ENCODE data around the gene CCDC18. TPM values are rescaled to one million over a fixed set of nuclear protein-coding genes. Genes with fewer than 3 reads are reported as not detected.
A peak's percentile ranks its signal among the peaks of the same experiment; 100 is the strongest.
"Not testable (repeated sequence)": the region's sequence is repeated elsewhere in the genome, so short reads cannot be mapped to it uniquely, and the experiment has no call there.

Gene CCDC18
- polyA plus RNA-seq, 1 experiment, result 4.3 TPM

DNA sequence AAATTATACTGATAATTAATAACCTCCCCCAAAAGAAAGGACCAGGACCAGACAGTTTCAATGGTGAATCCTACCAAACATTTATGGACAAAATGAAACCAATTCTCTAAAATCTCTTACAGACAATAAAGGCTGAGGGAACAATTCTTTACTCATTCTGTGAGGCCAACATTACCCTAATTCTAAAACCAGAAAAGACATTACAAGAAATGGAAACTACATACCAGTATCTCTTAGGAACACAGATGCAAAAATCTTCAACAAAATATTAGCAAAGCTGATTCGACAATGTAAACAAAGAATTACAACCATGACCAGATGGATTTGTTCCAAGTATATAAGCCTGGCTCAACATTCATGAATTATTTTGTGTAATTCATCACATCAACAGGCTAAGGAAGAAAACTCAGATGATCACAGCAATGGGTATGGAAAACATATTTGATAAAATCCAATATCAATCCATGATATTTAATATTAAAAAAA is 8.9 kb upstream of the CCDC18 start:
- DNase-seq (ENCODE audit: low read depth, low spot score), result no peak
- Histone ChIP-seq H3K27me3 (ENCODE audit: control insufficient read depth, insufficient read depth, low read length) (no peaks in the 10 kb centered on the region), H3K9me3 (ENCODE audit: control insufficient read depth, insufficient read depth, low read length) (peaks cover 8% of the 10 kb centered on the region), H3K4me3 (ENCODE audit: low read depth, low read length) (no peak overlapping the region), H3K27ac (ENCODE audit: low read depth, low read length) (no peak overlapping the region)
- ChIA-PET CTCF (no interaction called here), POLR2A (no interaction called here)
- TF ChIP-seq, protein P1, sequence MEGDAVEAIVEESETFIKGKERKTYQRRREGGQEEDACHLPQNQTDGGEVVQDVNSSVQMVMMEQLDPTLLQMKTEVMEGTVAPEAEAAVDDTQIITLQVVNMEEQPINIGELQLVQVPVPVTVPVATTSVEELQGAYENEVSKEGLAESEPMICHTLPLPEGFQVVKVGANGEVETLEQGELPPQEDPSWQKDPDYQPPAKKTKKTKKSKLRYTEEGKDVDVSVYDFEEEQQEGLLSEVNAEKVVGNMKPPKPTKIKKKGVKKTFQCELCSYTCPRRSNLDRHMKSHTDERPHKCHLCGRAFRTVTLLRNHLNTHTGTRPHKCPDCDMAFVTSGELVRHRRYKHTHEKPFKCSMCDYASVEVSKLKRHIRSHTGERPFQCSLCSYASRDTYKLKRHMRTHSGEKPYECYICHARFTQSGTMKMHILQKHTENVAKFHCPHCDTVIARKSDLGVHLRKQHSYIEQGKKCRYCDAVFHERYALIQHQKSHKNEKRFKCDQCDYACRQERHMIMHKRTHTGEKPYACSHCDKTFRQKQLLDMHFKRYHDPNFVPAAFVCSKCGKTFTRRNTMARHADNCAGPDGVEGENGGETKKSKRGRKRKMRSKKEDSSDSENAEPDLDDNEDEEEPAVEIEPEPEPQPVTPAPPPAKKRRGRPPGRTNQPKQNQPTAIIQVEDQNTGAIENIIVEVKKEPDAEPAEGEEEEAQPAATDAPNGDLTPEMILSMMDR (IDR thresholded peaks at IDR 0.05; ENCODE audit: low read depth, low read length), result no peak

DNA sequence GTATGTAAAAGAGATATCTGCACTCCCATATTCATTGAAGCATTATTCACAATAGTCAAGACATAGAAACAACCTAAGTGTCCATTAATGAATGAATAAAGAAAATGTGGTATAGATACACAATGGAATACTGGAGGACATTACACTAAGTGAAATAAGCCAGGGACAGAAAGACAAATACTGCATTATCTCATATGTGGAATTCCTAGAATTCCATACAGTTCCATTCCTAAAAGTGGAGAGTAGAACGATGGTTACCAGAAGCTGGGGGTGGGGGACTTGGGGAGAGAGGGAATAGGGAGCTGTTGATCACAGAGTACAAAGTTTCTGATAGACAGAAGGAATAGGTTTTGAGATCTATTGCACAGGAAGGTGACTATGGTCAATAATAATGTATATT is 7.7 kb upstream of the CCDC18 start:
- no peak overlapping the region for H3K27ac ChIP-seq (ENCODE audit: low read depth, low read length)
- POLR2A ChIA-PET, result interaction anchor here (0.6 kb wide), 1 partner anchor 157 kb away, joined by 5 read pairs; no protein-coding TSS in a partner anchor

DNA sequence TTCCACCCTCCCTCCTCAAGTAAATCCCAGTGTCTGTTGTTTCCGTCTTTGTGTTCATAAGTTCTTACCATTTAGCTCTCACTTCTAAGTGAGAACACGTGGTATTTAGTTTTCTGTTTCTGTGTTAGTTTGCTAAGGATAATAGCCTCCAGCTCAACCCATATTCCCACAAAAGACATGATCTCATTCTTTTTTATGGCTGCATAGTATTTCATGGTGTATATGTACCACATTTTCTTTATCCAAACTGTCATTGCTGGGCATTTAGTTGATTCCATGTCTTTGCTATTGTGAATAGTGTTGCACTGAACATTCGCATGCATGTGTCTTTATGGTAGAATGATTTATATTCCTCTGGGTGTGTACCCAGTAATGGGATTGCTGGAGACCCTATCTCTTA is 5.9 kb upstream of the CCDC18 start:
- H3K27ac ChIP-seq (ENCODE audit: low read depth, low read length); H3K4me3 ChIP-seq (ENCODE audit: low read depth, low read length); DNase-seq (ENCODE audit: low read depth, low spot score); H3K27me3 ChIP-seq (ENCODE audit: control insufficient read depth, insufficient read depth, low read length); H3K9me3 ChIP-seq (ENCODE audit: control insufficient read depth, insufficient read depth, low read length); CTCF ChIA-PET; POLR2A ChIA-PET: not testable (repeated sequence)

More for the DNA sequence above, 7.7 kb upstream of the CCDC18 start:
- no peaks in the 10 kb centered on the region for H3K27me3 ChIP-seq (ENCODE audit: control insufficient read depth, insufficient read depth, low read length)
- DNase-seq (ENCODE audit: low read depth, low spot score), result no peak
- H3K4me3 ChIP-seq (ENCODE audit: low read depth, low read length), result no peak overlapping the region
- TF ChIP-seq, protein P1 (IDR thresholded peaks at IDR 0.05; ENCODE audit: low read depth, low read length), result no peak
- peaks cover 8% of the 10 kb centered on the region for H3K9me3 ChIP-seq (ENCODE audit: control insufficient read depth, insufficient read depth, low read length)
- CTCF ChIA-PET, result no interaction called here

DNA sequence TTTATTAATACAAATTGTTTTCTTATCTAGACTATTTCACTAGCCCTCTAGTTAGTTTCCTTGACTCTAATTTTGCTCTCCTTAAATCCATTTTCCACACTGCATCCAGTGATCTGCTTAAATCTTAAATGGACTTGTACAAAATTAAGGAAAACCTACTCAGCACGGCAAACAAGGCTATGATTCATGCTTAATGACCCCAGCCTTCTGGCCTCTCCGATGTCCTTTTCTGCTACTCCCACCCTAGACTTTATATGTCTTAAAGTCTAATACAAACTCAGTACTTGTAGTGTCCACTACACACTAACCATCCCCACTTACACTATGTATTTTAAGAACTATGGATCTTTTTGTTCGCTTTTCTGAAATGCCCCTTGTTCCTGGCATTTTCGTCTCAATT is 2.5 kb upstream of the CCDC18 start:
- ChIA-PET POLR2A (interaction anchor here (1.3 kb wide), 1 partner anchor 98 kb away, joined by 3 read pairs; the partner anchor contains the start of gene MTF2), CTCF (interaction anchor here (0.6 kb wide), 1 partner anchor 97 kb away, joined by 3 read pairs; no protein-coding TSS in a partner anchor)
- H3K27ac ChIP-seq (ENCODE audit: low read depth, low read length), result no peak overlapping the region

DNA sequence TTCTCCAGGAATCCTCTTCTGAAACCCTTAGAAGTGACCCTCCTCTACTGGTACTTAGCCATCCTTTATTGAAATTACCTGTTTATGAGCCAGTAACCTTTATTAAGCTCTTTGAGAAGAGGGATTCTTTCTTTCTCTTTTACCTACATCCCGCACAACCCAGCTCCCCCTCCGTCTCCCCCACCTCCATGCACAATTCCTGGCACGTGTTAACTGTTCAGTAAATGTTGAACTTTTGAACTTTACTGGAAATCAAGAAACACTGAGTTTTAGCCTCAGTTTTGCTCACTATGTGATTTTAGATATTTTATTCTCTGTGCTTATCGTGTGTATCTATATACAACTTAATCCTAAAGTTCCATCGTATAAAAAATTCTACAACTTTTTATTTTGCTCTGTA is 2.1 kb upstream of the CCDC18 start:
- H3K27me3 ChIP-seq (ENCODE audit: control insufficient read depth, insufficient read depth, low read length), result no peaks in the 10 kb centered on the region
- H3K27ac ChIP-seq (ENCODE audit: low read depth, low read length), result no peak overlapping the region
- no peaks in the 10 kb centered on the region; the same call in 1 of the 2 replicates for H3K9me3 ChIP-seq (ENCODE audit: control insufficient read depth, insufficient read depth, low read length)
- ChIA-PET CTCF (interaction anchor here (0.6 kb wide), 1 partner anchor 1158 kb away, joined by 6 read pairs; no protein-coding TSS in a partner anchor), POLR2A (interaction anchor here (1.3 kb wide), 1 partner anchor 99 kb away, joined by 3 read pairs; the partner anchor contains the start of gene MTF2)
- TF ChIP-seq, protein P1 (IDR thresholded peaks at IDR 0.05; ENCODE audit: low read depth, low read length), result no peak
- DNase-seq (ENCODE audit: low read depth, low spot score), result no peak
- peak overlapping the region; percentile 98 for H3K4me3 ChIP-seq (ENCODE audit: low read depth, low read length)

More for the DNA sequence above, 2.5 kb upstream of the CCDC18 start:
- no peaks in the 10 kb centered on the region; the same call in 1 of the 2 replicates for H3K9me3 ChIP-seq (ENCODE audit: control insufficient read depth, insufficient read depth, low read length)
- no peak for DNase-seq (ENCODE audit: low read depth, low spot score)
- peak overlapping the region; percentile 98 for H3K4me3 ChIP-seq (ENCODE audit: low read depth, low read length)
- TF ChIP-seq, protein P1 (IDR thresholded peaks at IDR 0.05; ENCODE audit: low read depth, low read length), result no peak
- H3K27me3 ChIP-seq (ENCODE audit: control insufficient read depth, insufficient read depth, low read length), result no peaks in the 10 kb centered on the region

Measured in AG04450 (cell line).